GM19467 (cell line): ENCODE results near the gene ZBTB46.

Experiments used
- ATAC-seq: cut with Tn5 transposase; IDR thresholded peaks from one replicate; pipeline ENCODE4 v1.9.1; 2021; ENCODE audit warnings: mild to moderate bottlenecking, moderate library complexity; ENCODE audit not compliant: unreplicated experiment

The ZBTB46 gene

GRCh38 chr20:63839620-63840019 is 8.6 kb upstream of the ZBTB46 start:
- no peak for ATAC-seq

- ATAC-seq, result no peak
Measured at GRCh38 chr20:63837479-63837878, 6.4 kb upstream of the ZBTB46 start.

- no peak for ATAC-seq
Measured at GRCh38 chr20:63836458-63837344, 5.6 kb upstream of the ZBTB46 start.

- no peak for ATAC-seq
Measured at GRCh38 chr20:63835021-63835858, 4.2 kb upstream of the ZBTB46 start.

- no peak for ATAC-seq
Measured at GRCh38 chr20:63834491-63834880, 3.4 kb upstream of the ZBTB46 start.

GRCh38 chr20:63833776-63834490 is 2.9 kb upstream of the ZBTB46 start:
- no peak for ATAC-seq

GRCh38 chr20:63831993-63832686 is 1.1 kb upstream of the ZBTB46 start:
- ATAC-seq, result no peak

- no peak for ATAC-seq
Measured at GRCh38 chr20:63831646-63831992, 555 bp upstream of the ZBTB46 start.

GRCh38 chr20:63829945-63830835 is 874 bp downstream of the ZBTB46 start:
- ATAC-seq, result no peak

GRCh38 chr20:63829603-63829944 is 1.5 kb downstream of the ZBTB46 start:
- ATAC-seq, result no peak

- no peak for ATAC-seq
Measured at GRCh38 chr20:63828951-63829350, 2.1 kb downstream of the ZBTB46 start.

GRCh38 chr20:63828545-63828944 is 2.5 kb downstream of the ZBTB46 start:
- no peak for ATAC-seq

- no peak for ATAC-seq
Measured at GRCh38 chr20:63828124-63828523, 2.9 kb downstream of the ZBTB46 start.

- ATAC-seq, result no peak
Measured at GRCh38 chr20:63826753-63827152, 4.3 kb downstream of the ZBTB46 start.

- ATAC-seq, result no peak
Measured at GRCh38 chr20:63825331-63826118, 5.5 kb downstream of the ZBTB46 start.

GRCh38 chr20:63823691-63824311 is 7.3 kb downstream of the ZBTB46 start:
- ATAC-seq, result no peak

GRCh38 chr20:63822276-63822696 is 8.8 kb downstream of the ZBTB46 start:
- no peak for ATAC-seq

GRCh38 chr20:63821811-63822210 is 9.3 kb downstream of the ZBTB46 start:
- no peak for ATAC-seq
